H7 (cell line): ENCODE measurements around the gene GNAI2. TPM values are rescaled to one million over a fixed set of nuclear protein-coding genes. Genes with fewer than 3 reads are reported as not detected.
"Not testable (repeated sequence)": the region's sequence is repeated elsewhere in the genome, so short reads cannot be mapped to it uniquely, and the experiment has no call there.

Source experiments
- DNase-seq: peaks from one replicate; pipeline ENCODE4 v3.0.0; 2012
- H3K27me3 ChIP-seq: 2 replicates; pipeline ENCODE4 v1.6.0; 2011; ENCODE audit warnings: mild to moderate bottlenecking, low read length; ENCODE audit not compliant: control insufficient read depth, insufficient read depth
- H3K36me3 ChIP-seq: replicated peaks from 2 replicates; pipeline ENCODE4 v1.5.1; 2011; ENCODE audit warnings: low read length; ENCODE audit not compliant: control insufficient read depth, insufficient read depth
- H3K4me3 ChIP-seq: 2 replicates; pipeline ENCODE4 v1.5.1; 2011; ENCODE audit warnings: low read depth, mild to moderate bottlenecking, control low read depth, low read length, moderate library complexity; ENCODE audit not compliant: insufficient read depth
- total RNA-seq: library from RNA; depleted of rRNA; stranded (reverse); fragments of >200 nt; shearing (Covaris generic); gene quantifications from 2 replicates; pipeline ENCODE4 v1.2.3, GENCODE V29; 2014

Gene GNAI2
- total RNA-seq, 1 experiment from 2014 or later = 246 TPM

GRCh38 chr3:50274371-50275104 is 38.5 kb downstream of the GNAI2 start:
- DNase-seq = peak; percentile 94
- Histone ChIP-seq H3K36me3 (no peaks in the 10 kb centered on the region), H3K4me3 (no peak overlapping the region; the same call in 1 of the 2 replicates), H3K27me3 (peaks cover 39% of the 10 kb centered on the region)

GRCh38 chr3:50275141-50275995 is 39.4 kb downstream of the GNAI2 start:
- peak; percentile 95 for DNase-seq
- Histone ChIP-seq H3K36me3 (no peaks in the 10 kb centered on the region), H3K4me3 (peak overlapping the region; percentile 41), H3K27me3 (peaks cover 39% of the 10 kb centered on the region)

- H3K36me3 ChIP-seq = no peaks in the 10 kb centered on the region
- H3K27me3 ChIP-seq = peaks cover 39% of the 10 kb centered on the region
- peak; percentile 87 for DNase-seq
- H3K4me3 ChIP-seq = peak overlapping the region; percentile 41; the same call in 1 of the 2 replicates
Measured at GRCh38 chr3:50275996-50276761, 40.2 kb downstream of the GNAI2 start.

GRCh38 chr3:50276762-50277101 is 40.7 kb downstream of the GNAI2 start:
- DNase-seq = peak; percentile 67
- H3K36me3 ChIP-seq = no peaks in the 10 kb centered on the region
- H3K27me3 ChIP-seq = peaks cover 39% of the 10 kb centered on the region
- peak overlapping the region; percentile 41; the same call in 1 of the 2 replicates for H3K4me3 ChIP-seq

GRCh38 chr3:50278123-50278879 is 42.3 kb downstream of the GNAI2 start:
- H3K4me3 ChIP-seq = no peak overlapping the region
- peaks cover 35% of the 10 kb centered on the region for H3K27me3 ChIP-seq
- DNase-seq = no peak
- no peaks in the 10 kb centered on the region for H3K36me3 ChIP-seq

GRCh38 chr3:50278880-50279224 is 42.8 kb downstream of the GNAI2 start, which contains the start of gene LSMEM2:
Gene LSMEM2 (plus strand): TSS chr3:50279087. CDS start chr3:50279114, 27 bp downstream.
- DNase-seq = no peak
- H3K4me3 ChIP-seq = no peak within 1 kb of the TSS
- H3K27me3 ChIP-seq = peaks cover 30% of the 10 kb centered on the region
- H3K36me3 ChIP-seq = no peaks in the 10 kb centered on the region

GRCh38 chr3:50279255-50280016 is 43.4 kb downstream of the GNAI2 start:
- Histone ChIP-seq H3K27me3 (peaks cover 24% of the 10 kb centered on the region), H3K4me3 (no peak overlapping the region)
- DNase-seq = no peak

GRCh38 chr3:50284121-50284520 is 48.1 kb downstream of the GNAI2 start:
- not testable (repeated sequence) for DNase-seq, H3K36me3 ChIP-seq, H3K27me3 ChIP-seq, H3K4me3 ChIP-seq

More at GRCh38 chr3:50279255-50280016, 43.4 kb downstream of the GNAI2 start:
- H3K36me3 ChIP-seq = no peaks in the 10 kb centered on the region

GRCh38 chr3:50286322-50287227 is 50.6 kb downstream of the GNAI2 start:
- Histone ChIP-seq H3K36me3 (peaks cover 22% of the 10 kb centered on the region), H3K4me3 (no peak overlapping the region)
- no peak for DNase-seq

GRCh38 chr3:50287262-50287661 is 51.3 kb downstream of the GNAI2 start:
- DNase-seq = no peak
- Histone ChIP-seq H3K27me3 (no peaks in the 10 kb centered on the region), H3K36me3 (peaks cover 22% of the 10 kb centered on the region), H3K4me3 (no peak overlapping the region)

More at GRCh38 chr3:50286322-50287227, 50.6 kb downstream of the GNAI2 start:
- no peaks in the 10 kb centered on the region for H3K27me3 ChIP-seq

- Histone ChIP-seq H3K36me3 (peaks cover 22% of the 10 kb centered on the region), H3K27me3 (no peaks in the 10 kb centered on the region), H3K4me3 (no peak overlapping the region)
- no peak for DNase-seq
Measured at GRCh38 chr3:50288387-50289007, 52.5 kb downstream of the GNAI2 start.

GRCh38 chr3:50289130-50289529 is 53.1 kb downstream of the GNAI2 start:
- H3K4me3 ChIP-seq = no peak overlapping the region
- peaks cover 22% of the 10 kb centered on the region for H3K36me3 ChIP-seq
- no peak for DNase-seq
- H3K27me3 ChIP-seq = no peaks in the 10 kb centered on the region
